OCI-LY3 (cell line): ENCODE results near the gene FGD3.

Experiments
- H2AFZ ChIP-seq: fragments of 200-600, 300-600 bp; shearing (Covaris generic); 2 replicates; pipeline ENCODE4 v1.6.0; 2014; ENCODE audit warnings: antibody characterized with exemption, low read depth, low read length
- H3K27ac ChIP-seq: fragments of 200-600, 300-600 bp; sonication (generic); 2 replicates; pipeline ENCODE4 v1.5.1; 2014; ENCODE audit warnings: mild to moderate bottlenecking, low read length, moderate library complexity, mixed read lengths
- H3K27me3 ChIP-seq: fragments of 200-600, 300-600 bp; sonication (generic); 2 replicates; pipeline ENCODE4 v1.6.1; 2014; ENCODE audit warnings: low read depth, low read length, mixed read lengths
- H3K36me3 ChIP-seq: fragments of 200-600, 300-600 bp; sonication (generic); replicated peaks from 2 replicates; pipeline ENCODE3; 2014; ENCODE audit warnings: low read depth, low read length, mixed read lengths
- H3K4me1 ChIP-seq: fragments of 300-600, 200-600 bp; sonication (generic); 2 replicates; pipeline ENCODE4 v1.6.1; 2014; ENCODE audit warnings: low read length, mixed read lengths
- H3K4me2 ChIP-seq: fragments of 200-600, 300-600 bp; sonication (generic); 2 replicates; pipeline ENCODE4 v1.6.1; 2014; ENCODE audit warnings: low read length, mixed read lengths
- H3K4me3 ChIP-seq: fragments of 300-600, 200-600 bp; sonication (generic); 2 replicates; pipeline ENCODE4 v1.5.1; 2014; ENCODE audit warnings: antibody characterized with exemption, mild to moderate bottlenecking, low read length, moderate library complexity
- H3K79me2 ChIP-seq: fragments of 300-600, 200-600 bp; shearing (Covaris generic); 2 replicates; pipeline ENCODE4 v1.6.1; 2014; ENCODE audit warnings: mild to moderate bottlenecking, low read length, mixed read lengths
- H3K9ac ChIP-seq: fragments of 300-600, 200-600 bp; shearing (Covaris generic); 2 replicates; pipeline ENCODE4 v1.6.0; 2014; ENCODE audit warnings: mild to moderate bottlenecking, low read length, moderate library complexity
- H3K9me3 ChIP-seq: fragments of 200-600, 300-600 bp; shearing (Covaris generic); 2 replicates; pipeline ENCODE4 v1.6.1; 2014; ENCODE audit warnings: low read length, mixed read lengths; ENCODE audit not compliant: insufficient read depth
- H4K20me1 ChIP-seq: fragments of 200-600, 300-600 bp; sonication (generic); 2 replicates; pipeline ENCODE4 v1.6.1; 2016; ENCODE audit warnings: low read length, mixed read lengths; ENCODE audit not compliant: insufficient read depth
- EZH2phosphoT487 ChIP-seq: fragments of 200-600 bp; shearing (Covaris generic); IDR thresholded peaks from 2 replicates; pipeline ENCODE4 v1.6.1; 2018; ENCODE audit warnings: antibody characterized with exemption, mixed run types, low read depth
- TF ChIP-seq, protein P1 (sequence below): fragments of 200-600, 300-600 bp; sonication (generic); IDR thresholded peaks from 2 replicates; pipeline ENCODE4 v1.5.1; 2014; ENCODE audit warnings: antibody characterized with exemption, low read length, low read depth

FGD3 gene

DNA sequence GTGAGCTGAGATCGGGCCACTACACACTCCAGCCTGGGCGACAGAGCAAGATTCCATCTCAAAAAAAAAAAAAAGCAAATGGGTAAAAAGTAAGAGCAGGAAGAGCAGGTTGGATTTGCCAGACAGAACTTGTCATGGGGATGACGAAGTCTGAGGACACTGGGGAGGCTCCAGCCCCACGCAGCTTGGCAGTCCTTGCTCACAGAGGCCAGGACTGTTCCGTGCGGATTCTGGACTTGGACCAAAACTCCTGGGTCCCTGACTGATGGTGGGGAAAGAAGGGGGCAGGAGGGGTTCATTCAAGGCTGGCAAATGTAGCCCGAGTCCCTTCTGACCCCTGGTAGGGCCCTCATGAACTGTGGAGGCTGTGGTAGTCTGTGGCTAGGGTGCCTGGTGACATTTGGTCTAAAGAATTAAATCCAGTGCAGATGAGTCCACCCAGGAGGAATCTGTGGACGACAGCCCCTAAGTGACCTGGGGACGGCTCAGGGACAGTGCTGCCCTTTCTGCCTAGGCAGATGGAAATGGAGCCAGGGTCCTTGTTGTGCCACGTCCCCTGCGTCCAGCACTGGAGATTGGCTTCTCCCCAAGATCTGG, 3.1 kb downstream of the FGD3 start:
- Histone ChIP-seq H3K9me3 (no peaks in the 10 kb centered on the region), H3K27ac (no peak overlapping the region), H4K20me1 (no peaks in the 10 kb centered on the region), H3K9ac (no peak overlapping the region), H3K79me2 (no peaks in the 10 kb centered on the region), H2AFZ (no peak overlapping the region), H3K4me2 (no peak overlapping the region), H3K4me1 (peaks cover 21% of the 10 kb centered on the region), H3K4me3 (no peak overlapping the region), H3K27me3 (no peaks in the 10 kb centered on the region; the same call in 1 of the 2 replicates), H3K36me3 (no peaks in the 10 kb centered on the region)
- TF ChIP-seq EZH2phosphoT487, result no peak
- TF ChIP-seq, protein P1, sequence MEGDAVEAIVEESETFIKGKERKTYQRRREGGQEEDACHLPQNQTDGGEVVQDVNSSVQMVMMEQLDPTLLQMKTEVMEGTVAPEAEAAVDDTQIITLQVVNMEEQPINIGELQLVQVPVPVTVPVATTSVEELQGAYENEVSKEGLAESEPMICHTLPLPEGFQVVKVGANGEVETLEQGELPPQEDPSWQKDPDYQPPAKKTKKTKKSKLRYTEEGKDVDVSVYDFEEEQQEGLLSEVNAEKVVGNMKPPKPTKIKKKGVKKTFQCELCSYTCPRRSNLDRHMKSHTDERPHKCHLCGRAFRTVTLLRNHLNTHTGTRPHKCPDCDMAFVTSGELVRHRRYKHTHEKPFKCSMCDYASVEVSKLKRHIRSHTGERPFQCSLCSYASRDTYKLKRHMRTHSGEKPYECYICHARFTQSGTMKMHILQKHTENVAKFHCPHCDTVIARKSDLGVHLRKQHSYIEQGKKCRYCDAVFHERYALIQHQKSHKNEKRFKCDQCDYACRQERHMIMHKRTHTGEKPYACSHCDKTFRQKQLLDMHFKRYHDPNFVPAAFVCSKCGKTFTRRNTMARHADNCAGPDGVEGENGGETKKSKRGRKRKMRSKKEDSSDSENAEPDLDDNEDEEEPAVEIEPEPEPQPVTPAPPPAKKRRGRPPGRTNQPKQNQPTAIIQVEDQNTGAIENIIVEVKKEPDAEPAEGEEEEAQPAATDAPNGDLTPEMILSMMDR, result no peak

DNA sequence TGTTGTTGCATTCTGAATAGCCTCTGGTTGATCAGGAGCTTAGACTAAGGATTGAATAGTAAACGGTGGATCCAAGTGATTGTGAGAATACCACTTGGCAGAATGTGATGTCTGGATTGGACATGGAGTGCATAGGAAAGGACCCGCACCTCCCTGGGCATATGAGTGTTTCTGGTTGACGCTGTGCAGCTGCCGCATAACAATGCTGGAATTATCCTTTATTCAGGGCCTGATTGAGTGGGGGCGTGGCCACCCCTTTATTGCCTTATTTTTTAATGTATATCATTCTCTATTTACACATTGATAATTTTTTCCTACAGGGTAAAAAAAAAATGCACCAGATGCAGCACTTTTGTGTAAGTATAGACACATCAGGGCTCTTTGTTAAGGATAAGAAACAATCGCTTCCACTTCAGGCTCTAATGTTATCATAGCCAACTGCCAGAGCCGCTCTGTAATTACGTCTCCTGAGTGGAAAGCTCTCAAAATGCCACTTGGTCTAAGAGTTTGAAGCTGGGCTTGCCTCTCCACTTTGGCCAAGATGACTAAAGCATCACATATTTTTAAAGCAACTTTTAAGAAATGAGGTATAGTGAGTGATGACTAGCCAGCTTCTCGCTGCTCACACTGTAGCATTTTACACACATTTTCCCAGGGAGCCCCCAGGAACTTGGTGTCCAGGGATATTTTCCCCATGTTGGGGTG, 5.7 kb downstream of the FGD3 start:
- Histone ChIP-seq H4K20me1 (no peaks in the 10 kb centered on the region), H3K9ac (no peak overlapping the region), H3K4me3 (no peak overlapping the region), H3K27me3 (no peaks in the 10 kb centered on the region; the same call in 1 of the 2 replicates), H3K4me2 (no peak overlapping the region), H3K9me3 (no peaks in the 10 kb centered on the region), H2AFZ (no peak overlapping the region), H3K27ac (no peak overlapping the region), H3K79me2 (no peaks in the 10 kb centered on the region), H3K4me1 (peaks cover 35% of the 10 kb centered on the region), H3K36me3 (no peaks in the 10 kb centered on the region)
- TF ChIP-seq, protein P1, result no peak
- TF ChIP-seq EZH2phosphoT487, result no peak

DNA sequence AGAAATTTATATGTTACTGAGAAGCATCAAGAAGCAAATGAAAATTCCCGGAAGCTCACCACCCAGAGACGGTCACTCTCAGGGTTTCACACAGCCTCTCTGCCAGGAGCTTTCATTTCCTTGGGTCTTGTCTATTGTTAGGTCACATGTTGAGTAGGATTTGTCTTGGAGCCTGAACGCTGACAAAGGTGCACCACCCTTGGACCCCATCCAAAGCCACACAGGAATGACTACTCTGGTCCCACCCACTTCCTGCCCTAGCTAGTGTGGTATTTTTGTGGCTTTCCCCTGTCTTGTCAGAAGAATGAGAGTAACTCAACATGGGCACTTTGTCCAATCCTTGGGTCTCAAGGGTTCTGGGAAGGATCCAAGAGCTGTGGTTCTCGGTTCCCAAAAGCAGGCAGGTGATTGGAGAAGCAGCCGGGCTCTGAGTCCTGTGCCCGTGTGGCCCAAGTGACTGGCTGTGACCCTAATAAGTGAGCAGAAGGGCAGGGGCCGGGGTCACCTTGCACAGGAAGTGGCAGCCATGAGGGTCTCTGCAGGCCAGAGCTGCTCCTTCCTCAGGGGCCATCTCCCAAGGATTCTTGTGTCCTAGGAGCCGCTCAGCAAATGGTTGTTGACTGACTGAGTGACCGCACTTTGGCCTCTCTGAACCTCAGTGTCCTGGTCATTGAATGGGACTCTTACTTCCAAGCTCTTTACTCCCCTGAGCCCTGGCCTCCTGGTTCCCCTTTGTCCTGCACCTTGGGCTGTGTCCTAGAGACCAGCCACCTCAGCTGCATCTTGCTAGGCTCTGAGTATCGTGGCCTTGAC, 6.9 kb downstream of the FGD3 start:
- peak overlapping the region; percentile 50 for H2AFZ ChIP-seq
- H3K4me3 ChIP-seq, result peak overlapping the region; percentile 41
- no peaks in the 10 kb centered on the region; the same call in 1 of the 2 replicates for H3K27me3 ChIP-seq
- no peaks in the 10 kb centered on the region for H3K9me3 ChIP-seq
- H3K79me2 ChIP-seq, result no peaks in the 10 kb centered on the region
- no peak overlapping the region for H3K27ac ChIP-seq
- peaks cover 35% of the 10 kb centered on the region for H3K4me1 ChIP-seq
- TF ChIP-seq EZH2phosphoT487, result no peak
- H4K20me1 ChIP-seq, result no peaks in the 10 kb centered on the region
- peak overlapping the region; percentile 67 for H3K4me2 ChIP-seq
- peak overlapping the region; percentile 21; the same call in 1 of the 2 replicates for H3K9ac ChIP-seq
- H3K36me3 ChIP-seq, result no peaks in the 10 kb centered on the region

DNA sequence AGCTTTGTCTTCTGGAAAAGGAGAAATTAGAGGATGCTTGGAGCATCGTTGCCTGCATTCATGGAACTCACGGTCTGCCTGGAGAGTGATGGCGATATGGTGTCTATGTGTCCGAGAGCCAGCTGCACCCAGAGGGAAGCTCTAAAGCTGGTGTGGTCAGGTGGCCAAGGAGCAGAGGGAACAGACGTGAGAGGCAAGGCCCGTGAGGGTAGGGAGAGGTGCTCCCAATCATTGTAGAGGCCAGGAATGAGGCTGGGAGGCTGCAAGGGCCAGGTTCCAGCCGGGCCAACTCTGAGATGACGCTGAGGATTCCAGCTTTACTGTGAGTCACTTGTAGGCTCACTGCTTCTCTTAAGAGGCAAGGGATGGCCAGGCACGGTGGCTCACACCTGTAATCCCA, 7.6 kb downstream of the FGD3 start:
- Histone ChIP-seq H3K36me3 (no peaks in the 10 kb centered on the region), H3K27ac (no peak overlapping the region), H2AFZ (no peak overlapping the region), H3K4me1 (peaks cover 35% of the 10 kb centered on the region), H3K9me3 (no peaks in the 10 kb centered on the region), H3K4me2 (peak overlapping the region; percentile 67), H4K20me1 (no peaks in the 10 kb centered on the region), H3K79me2 (no peaks in the 10 kb centered on the region), H3K4me3 (no peak overlapping the region), H3K9ac (no peak overlapping the region), H3K27me3 (no peaks in the 10 kb centered on the region)
- TF ChIP-seq, protein P1, result no peak
- no peak for TF ChIP-seq EZH2phosphoT487
